ENCODE measurements around the gene TMEM138.

DNA sequence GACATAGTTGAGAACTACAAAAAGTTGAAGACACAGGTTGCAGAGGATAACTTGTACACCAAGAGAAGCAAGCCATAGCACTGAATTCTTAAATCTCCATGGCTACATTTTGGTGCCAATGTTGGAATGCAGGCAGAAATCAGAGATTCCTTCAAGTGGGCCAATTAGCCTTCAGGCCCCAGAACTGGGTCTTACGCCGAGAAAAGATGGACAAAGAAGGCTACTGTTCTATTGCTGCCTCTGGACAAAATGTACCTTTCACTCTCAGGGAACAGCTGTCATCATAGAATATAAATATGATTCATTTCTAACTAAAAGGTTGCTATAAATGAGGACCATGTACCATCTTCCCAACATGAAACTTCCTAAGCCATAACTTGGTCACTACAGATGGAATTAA is 43.9 kb downstream of the TMEM138 start:
- TF ChIP-seq, protein P1, sequence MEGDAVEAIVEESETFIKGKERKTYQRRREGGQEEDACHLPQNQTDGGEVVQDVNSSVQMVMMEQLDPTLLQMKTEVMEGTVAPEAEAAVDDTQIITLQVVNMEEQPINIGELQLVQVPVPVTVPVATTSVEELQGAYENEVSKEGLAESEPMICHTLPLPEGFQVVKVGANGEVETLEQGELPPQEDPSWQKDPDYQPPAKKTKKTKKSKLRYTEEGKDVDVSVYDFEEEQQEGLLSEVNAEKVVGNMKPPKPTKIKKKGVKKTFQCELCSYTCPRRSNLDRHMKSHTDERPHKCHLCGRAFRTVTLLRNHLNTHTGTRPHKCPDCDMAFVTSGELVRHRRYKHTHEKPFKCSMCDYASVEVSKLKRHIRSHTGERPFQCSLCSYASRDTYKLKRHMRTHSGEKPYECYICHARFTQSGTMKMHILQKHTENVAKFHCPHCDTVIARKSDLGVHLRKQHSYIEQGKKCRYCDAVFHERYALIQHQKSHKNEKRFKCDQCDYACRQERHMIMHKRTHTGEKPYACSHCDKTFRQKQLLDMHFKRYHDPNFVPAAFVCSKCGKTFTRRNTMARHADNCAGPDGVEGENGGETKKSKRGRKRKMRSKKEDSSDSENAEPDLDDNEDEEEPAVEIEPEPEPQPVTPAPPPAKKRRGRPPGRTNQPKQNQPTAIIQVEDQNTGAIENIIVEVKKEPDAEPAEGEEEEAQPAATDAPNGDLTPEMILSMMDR (IDR thresholded peaks at IDR 0.05; ENCODE audit: low read depth, low read length) = no peak
- TF ChIP-seq EZH2phosphoT487 (IDR thresholded peaks at IDR 0.05; ENCODE audit: low read depth) = no peak
